Choroid plexus epithelial cell (primary cell): Measurements from ENCODE around the gene PHKA2.

Experiments used
- DNase-seq: peaks from one replicate; pipeline ENCODE4 v3.0.0-alpha.2; 2010; ENCODE audit warnings: low read depth
- H3K4me3 ChIP-seq: 2 replicates; pipeline ENCODE4 v1.5.1; 2011; ENCODE audit warnings: low read depth, mild to moderate bottlenecking, control low read depth, low read length, moderate library complexity
- CTCF ChIP-seq: conservative IDR thresholded peaks from 2 replicates; pipeline ENCODE4 v1.5.1; 2011; ENCODE audit warnings: low read depth, mild to moderate bottlenecking, control low read depth, inconsistent platforms, low read length, moderate library complexity

PHKA2 gene

GRCh38 chrX:18974993-18975392 lies 8.9 kb downstream of the PHKA2 start:
- TF ChIP-seq CTCF, result no peak
- no peak for DNase-seq
- H3K4me3 ChIP-seq, result no peak overlapping the region

GRCh38 chrX:18973527-18974192 lies 10.3 kb downstream of the PHKA2 start:
- no peak for DNase-seq
- no peak for TF ChIP-seq CTCF
- no peak overlapping the region for H3K4me3 ChIP-seq

- TF ChIP-seq CTCF, result no peak
- no peak for DNase-seq
- no peak overlapping the region for H3K4me3 ChIP-seq
Observed at GRCh38 chrX:18971506-18971905, 12.4 kb downstream of the PHKA2 start.

- TF ChIP-seq CTCF, result no peak
- H3K4me3 ChIP-seq, result no peak overlapping the region
- no peak for DNase-seq
Observed at GRCh38 chrX:18970465-18970864, 13.4 kb downstream of the PHKA2 start.

GRCh38 chrX:18966624-18967023 lies 17.3 kb downstream of the PHKA2 start:
- no peak for DNase-seq
- no peak for TF ChIP-seq CTCF
- no peak overlapping the region for H3K4me3 ChIP-seq

GRCh38 chrX:18964901-18965300 lies 19.0 kb downstream of the PHKA2 start:
- no peak for TF ChIP-seq CTCF
- H3K4me3 ChIP-seq, result no peak overlapping the region
- DNase-seq, result no peak

GRCh38 chrX:18964026-18964425 lies 19.9 kb downstream of the PHKA2 start:
- no peak for TF ChIP-seq CTCF
- no peak overlapping the region for H3K4me3 ChIP-seq
- no peak for DNase-seq
